ENCODE data around the gene ATG2B. TPM values are rescaled to one million over a fixed set of nuclear protein-coding genes. Genes with fewer than 3 reads are reported as not detected.

ATG2B gene
- total RNA-seq, 5 donors from 2014 or later (not counting 1 experiment from before 2014, with no cell fraction given): 27.7 to 37.3 (median 31.5) TPM

GRCh38 chr14:96284430-96284829 lies 78.7 kb downstream of the ATG2B start:
- Mint-ChIP-seq H3K27ac (no peak overlapping the region), H3K9me3 (no peaks in the 10 kb centered on the region), H3K4me3 (no peak overlapping the region), H3K36me3 (peaks cover 51% of the 10 kb centered on the region), H3K4me1 (no peaks in the 10 kb centered on the region), H3K27me3 (no peaks in the 10 kb centered on the region)
- no peaks in the 10 kb centered on the region for H3K9me3 ChIP-seq
- ATAC-seq (replicated peaks in 1 of 4) (no peak), DNase-seq (no peak)
- CTCF ChIA-PET: no interaction called here
- no CpG with 5 or more reads among the region's 1 CpG for WGBS (ENCODE audit: insufficient coverage)
- H3K4me1 ChIP-seq (ENCODE audit: control insufficient read depth in 1 of 2, extremely low read depth in 1 of 2, insufficient read depth in 2 of 2, low read length in 2 of 2): no peaks in the 10 kb centered on the region
- POLR2A ChIA-PET: no interaction called here
- peaks cover 10 to 38% of the 10 kb centered on the region in 2 donors for H3K36me3 ChIP-seq (ENCODE audit: control insufficient read depth in 2 of 2, extremely low read depth in 1 of 2, insufficient read depth in 1 of 2, low read length in 1 of 2)
- H3K4me3 ChIP-seq (ENCODE audit: control insufficient read depth in 1 of 2, extremely low read depth in 1 of 2, low read length in 1 of 2): no peak overlapping the region
- H3K27me3 ChIP-seq (replicated peaks in 1 of 2; ENCODE audit: control insufficient read depth in 2 of 2, extremely low read depth in 1 of 2, insufficient read depth in 2 of 2, low read length in 1 of 2): no peaks in the 10 kb centered on the region
- no peak overlapping the region for H3K27ac ChIP-seq (ENCODE audit: low read length)

DNA sequence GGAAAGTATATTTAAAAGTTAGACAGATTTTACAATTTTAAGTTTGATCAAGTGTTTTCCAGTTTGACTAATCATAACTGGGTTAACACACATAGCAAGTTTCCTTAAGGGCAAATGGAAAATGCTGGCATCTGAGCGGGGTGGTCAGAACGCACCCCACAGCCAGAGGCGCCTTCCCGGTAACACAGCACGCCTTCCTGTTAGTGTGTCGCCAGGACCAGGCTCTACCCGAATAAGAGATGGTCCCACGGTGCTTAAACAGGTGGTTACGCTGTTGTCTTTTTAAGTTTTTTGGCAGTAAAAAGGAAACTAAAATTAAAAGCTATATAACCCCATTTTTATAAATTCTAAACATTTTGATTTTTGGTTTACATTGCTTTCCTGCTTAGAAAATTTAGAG lies 79.1 kb downstream of the ATG2B start:
- H3K9me3 Mint-ChIP-seq: no peaks in the 10 kb centered on the region
- ATAC-seq (replicated peaks in 1 of 4): no peak
- no peaks in the 10 kb centered on the region for H3K4me1 Mint-ChIP-seq

DNA sequence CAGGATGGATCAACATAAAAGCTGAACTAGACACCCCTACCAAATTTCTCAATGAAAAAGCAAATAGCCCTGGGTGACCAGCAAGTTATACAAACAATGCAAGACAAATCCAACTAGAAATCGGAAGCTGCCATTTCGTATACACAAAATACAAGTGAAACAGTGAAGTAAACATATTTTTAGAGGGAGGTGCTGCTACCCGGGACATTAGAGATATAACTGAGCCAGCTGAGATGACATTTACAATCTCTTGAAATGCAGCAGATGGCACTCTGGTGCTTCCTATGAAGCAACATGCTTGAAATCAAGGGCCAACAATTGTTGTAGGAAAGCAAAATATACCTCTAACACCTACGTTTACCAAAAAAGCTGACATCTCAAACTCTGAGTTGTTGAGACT lies 81.7 kb downstream of the ATG2B start:
- POLR2A ChIA-PET: interaction anchor here in 1 of 2 donors (0.5 kb wide), 1 partner anchor 774 kb away, joined by 3 read pairs; no protein-coding TSS in a partner anchor
- 100% methylated on average over 1 of the region's 4 CpGs for WGBS (ENCODE audit: insufficient coverage)
- H3K36me3 ChIP-seq (ENCODE audit: control insufficient read depth in 2 of 2, extremely low read depth in 1 of 2, insufficient read depth in 1 of 2, low read length in 1 of 2): peaks cover 6 to 18% of the 10 kb centered on the region in 2 donors

More for the DNA sequence above, 79.1 kb downstream of the ATG2B start:
- no peak overlapping the region for H3K4me3 Mint-ChIP-seq
- CTCF ChIA-PET: no interaction called here
- Histone ChIP-seq H3K4me1 (ENCODE audit: control insufficient read depth in 1 of 2, extremely low read depth in 1 of 2, insufficient read depth in 2 of 2, low read length in 2 of 2) (no peaks in the 10 kb centered on the region), H3K9me3 (no peaks in the 10 kb centered on the region), H3K27ac (ENCODE audit: low read length) (no peak overlapping the region), H3K27me3 (replicated peaks in 1 of 2; ENCODE audit: control insufficient read depth in 2 of 2, extremely low read depth in 1 of 2, insufficient read depth in 2 of 2, low read length in 1 of 2) (no peaks in the 10 kb centered on the region), H3K36me3 (ENCODE audit: control insufficient read depth in 2 of 2, extremely low read depth in 1 of 2, insufficient read depth in 1 of 2, low read length in 1 of 2) (peaks cover 6 to 33% of the 10 kb centered on the region in 2 donors), H3K4me3 (ENCODE audit: control insufficient read depth in 1 of 2, extremely low read depth in 1 of 2, low read length in 1 of 2) (no peak overlapping the region)
- no peak overlapping the region for H3K27ac Mint-ChIP-seq
- no peaks in the 10 kb centered on the region for H3K27me3 Mint-ChIP-seq
- POLR2A ChIA-PET: no interaction called here
- 100% methylated on average over 2 of the region's 9 CpGs for WGBS (ENCODE audit: insufficient coverage)
- peaks cover 50% of the 10 kb centered on the region for H3K36me3 Mint-ChIP-seq
- DNase-seq: no peak

GRCh38 chr14:96280104-96280503 lies 83.0 kb downstream of the ATG2B start:
- Mint-ChIP-seq H3K4me1 (peaks cover 3 to 6% (median 4%) of the 10 kb centered on the region in 3 donors), H3K4me3 (no peak overlapping the region), H3K9me3 (peaks cover 4 to 6% (median 5%) of the 10 kb centered on the region in 3 donors), H3K27ac (no peak overlapping the region), H3K27me3 (no peaks in the 10 kb centered on the region), H3K36me3 (peaks cover 29% of the 10 kb centered on the region)
- no CpG with 5 or more reads among the region's 2 CpGs for WGBS (ENCODE audit: insufficient coverage)
- Histone ChIP-seq H3K27me3 (replicated peaks in 1 of 2; ENCODE audit: control insufficient read depth in 2 of 2, extremely low read depth in 1 of 2, insufficient read depth in 2 of 2, low read length in 1 of 2) (no peaks in the 10 kb centered on the region), H3K9me3 (no peaks in the 10 kb centered on the region), H3K36me3 (ENCODE audit: control insufficient read depth in 2 of 2, extremely low read depth in 1 of 2, insufficient read depth in 1 of 2, low read length in 1 of 2) (peaks cover 6 to 7% of the 10 kb centered on the region in 2 donors), H3K27ac (ENCODE audit: low read length) (no peak overlapping the region), H3K4me3 (ENCODE audit: control insufficient read depth in 1 of 2, extremely low read depth in 1 of 2, low read length in 1 of 2) (no peak overlapping the region), H3K4me1 (ENCODE audit: control insufficient read depth in 1 of 2, extremely low read depth in 1 of 2, insufficient read depth in 2 of 2, low read length in 2 of 2) (peaks cover 0 to 3% of the 10 kb centered on the region in 2 experiments)
- ChIA-PET POLR2A (no interaction called here), CTCF (no interaction called here)
- DNase-seq (no peak), ATAC-seq (replicated peaks in 1 of 4) (no peak)

More for the DNA sequence above, 81.7 kb downstream of the ATG2B start:
- no peaks in the 10 kb centered on the region for H3K27me3 Mint-ChIP-seq
- H3K36me3 Mint-ChIP-seq: peaks cover 38% of the 10 kb centered on the region
- no peak overlapping the region for H3K4me3 Mint-ChIP-seq
- peaks cover 4 to 6% (median 5%) of the 10 kb centered on the region in 3 donors for H3K9me3 Mint-ChIP-seq
- Histone ChIP-seq H3K9me3 (no peaks in the 10 kb centered on the region), H3K27me3 (replicated peaks in 1 of 2; ENCODE audit: control insufficient read depth in 2 of 2, extremely low read depth in 1 of 2, insufficient read depth in 2 of 2, low read length in 1 of 2) (no peaks in the 10 kb centered on the region), H3K27ac (ENCODE audit: low read length) (no peak overlapping the region), H3K4me1 (ENCODE audit: control insufficient read depth in 1 of 2, extremely low read depth in 1 of 2, insufficient read depth in 2 of 2, low read length in 2 of 2) (no peaks in the 10 kb centered on the region), H3K4me3 (ENCODE audit: control insufficient read depth in 1 of 2, extremely low read depth in 1 of 2, low read length in 1 of 2) (no peak overlapping the region)
- H3K4me1 Mint-ChIP-seq: no peaks in the 10 kb centered on the region
- CTCF ChIA-PET: no interaction called here
- DNase-seq (no peak), ATAC-seq (replicated peaks in 1 of 4) (no peak)
- no peak overlapping the region for H3K27ac Mint-ChIP-seq

- DNase-seq (no peak), ATAC-seq (replicated peaks in 1 of 4) (no peak)
- no peaks in the 10 kb centered on the region for H3K9me3 ChIP-seq
- Mint-ChIP-seq H3K27me3 (no peaks in the 10 kb centered on the region), H3K9me3 (peaks cover 4 to 6% (median 5%) of the 10 kb centered on the region in 3 donors), H3K4me3 (no peak overlapping the region), H3K36me3 (peaks cover 26% of the 10 kb centered on the region), H3K27ac (no peak overlapping the region), H3K4me1 (peaks cover 3 to 6% (median 4%) of the 10 kb centered on the region in 3 donors)
- H3K27ac ChIP-seq (ENCODE audit: low read length): no peak overlapping the region
- H3K36me3 ChIP-seq (ENCODE audit: control insufficient read depth in 2 of 2, extremely low read depth in 1 of 2, insufficient read depth in 1 of 2, low read length in 1 of 2): peaks cover 6% of the 10 kb centered on the region in 2 donors
- peaks cover 0 to 3% of the 10 kb centered on the region in 2 experiments for H3K4me1 ChIP-seq (ENCODE audit: control insufficient read depth in 1 of 2, extremely low read depth in 1 of 2, insufficient read depth in 2 of 2, low read length in 2 of 2)
- H3K27me3 ChIP-seq (replicated peaks in 1 of 2; ENCODE audit: control insufficient read depth in 2 of 2, extremely low read depth in 1 of 2, insufficient read depth in 2 of 2, low read length in 1 of 2): no peaks in the 10 kb centered on the region
- 97% methylated on average over 6 of the region's 8 CpGs for WGBS (ENCODE audit: insufficient coverage)
- H3K4me3 ChIP-seq (ENCODE audit: control insufficient read depth in 1 of 2, extremely low read depth in 1 of 2, low read length in 1 of 2): no peak overlapping the region
- ChIA-PET CTCF (no interaction called here), POLR2A (no interaction called here)
Observed at GRCh38 chr14:96279564-96279963, 83.6 kb downstream of the ATG2B start.

GRCh38 chr14:96277890-96278289 lies 85.3 kb downstream of the ATG2B start:
- POLR2A ChIA-PET: no interaction called here
- no peaks in the 10 kb centered on the region for H3K9me3 ChIP-seq
- Mint-ChIP-seq H3K9me3 (peaks cover 4 to 6% (median 5%) of the 10 kb centered on the region in 3 donors), H3K4me3 (no peak overlapping the region), H3K27ac (no peak overlapping the region), H3K36me3 (peaks cover 16% of the 10 kb centered on the region), H3K4me1 (peaks cover 3 to 6% (median 4%) of the 10 kb centered on the region in 3 donors), H3K27me3 (no peaks in the 10 kb centered on the region)
- no CpG with 5 or more reads among the region's 1 CpG for WGBS (ENCODE audit: insufficient coverage)
- no peaks in the 10 kb centered on the region for H3K27me3 ChIP-seq (replicated peaks in 1 of 2; ENCODE audit: control insufficient read depth in 2 of 2, extremely low read depth in 1 of 2, insufficient read depth in 2 of 2, low read length in 1 of 2)
- DNase-seq (no peak), ATAC-seq (replicated peaks in 1 of 4) (no peak)
- CTCF ChIA-PET: interaction anchor here in 1 of 2 donors (0.6 kb wide), 1 partner anchor 175 kb away, joined by 3 read pairs; no protein-coding TSS in a partner anchor
- H3K36me3 ChIP-seq (ENCODE audit: control insufficient read depth in 2 of 2, extremely low read depth in 1 of 2, insufficient read depth in 1 of 2, low read length in 1 of 2): peaks cover 0 to 5% of the 10 kb centered on the region in 2 donors
- peaks cover 0 to 3% of the 10 kb centered on the region in 2 experiments for H3K4me1 ChIP-seq (ENCODE audit: control insufficient read depth in 1 of 2, extremely low read depth in 1 of 2, insufficient read depth in 2 of 2, low read length in 2 of 2)
- H3K4me3 ChIP-seq (ENCODE audit: control insufficient read depth in 1 of 2, extremely low read depth in 1 of 2, low read length in 1 of 2): no peak overlapping the region
- no peak overlapping the region for H3K27ac ChIP-seq (ENCODE audit: low read length)

Data from T-cell (primary cell).